Measurements from ENCODE around the gene TEAD3.
"Not testable (repeated sequence)": the region's sequence is repeated elsewhere in the genome, so short reads cannot be mapped to it uniquely, and the experiment has no call there.

Gene TEAD3

DNA sequence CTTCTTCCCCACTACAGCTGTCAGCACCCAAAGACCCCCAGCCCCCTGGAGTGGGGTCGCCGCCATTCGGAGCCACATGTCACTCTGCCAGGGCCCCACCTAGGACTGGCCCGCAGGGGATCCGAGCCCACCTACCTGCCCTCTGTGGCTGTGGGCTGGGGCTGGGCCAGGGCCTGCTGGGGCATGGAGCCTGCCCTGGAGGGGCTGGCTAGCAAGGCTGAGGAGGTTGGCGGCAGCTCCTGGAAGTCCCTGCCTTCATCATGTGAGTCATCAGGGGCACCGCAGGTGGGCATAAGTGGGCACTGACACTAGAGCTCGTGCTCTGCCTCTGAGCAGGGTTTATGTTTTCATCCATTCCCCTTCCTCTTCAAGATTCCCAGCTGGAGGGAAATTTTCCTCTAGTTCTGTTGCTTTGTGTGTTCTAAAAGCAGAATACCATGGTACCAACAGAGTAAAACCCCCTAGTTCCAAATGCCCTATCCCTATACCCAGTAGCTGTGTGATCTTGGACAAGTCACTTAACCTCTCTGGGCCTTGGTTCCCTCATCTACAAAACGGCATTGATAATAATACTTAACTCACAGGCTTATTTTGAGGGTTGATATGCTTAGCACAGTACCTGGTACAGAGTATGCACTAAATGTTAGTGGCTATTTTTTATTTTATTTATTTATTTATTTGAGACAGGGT lies 53.4 kb downstream of the TEAD3 start:
- no peak for DNase-seq

DNA sequence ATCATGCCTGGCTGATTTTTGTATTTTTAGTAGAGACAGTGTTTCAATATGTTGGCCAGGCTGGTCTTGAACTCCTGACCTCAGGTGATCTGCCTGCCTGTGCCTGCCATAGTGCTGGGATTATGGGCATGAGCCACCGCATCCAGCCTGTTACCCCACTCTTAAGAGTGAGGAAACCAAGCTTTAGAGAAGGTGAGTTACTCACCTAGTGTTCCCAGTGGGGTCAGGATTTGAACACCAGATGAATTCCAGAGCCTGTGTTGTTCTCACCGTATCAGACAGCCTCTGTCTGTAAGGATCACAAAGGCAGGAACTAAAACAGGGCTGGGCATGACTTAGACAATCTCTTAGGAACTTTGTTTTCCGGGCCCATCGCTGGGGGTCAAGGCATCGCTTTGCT lies 54.2 kb downstream of the TEAD3 start:
- no peak for DNase-seq

DNA sequence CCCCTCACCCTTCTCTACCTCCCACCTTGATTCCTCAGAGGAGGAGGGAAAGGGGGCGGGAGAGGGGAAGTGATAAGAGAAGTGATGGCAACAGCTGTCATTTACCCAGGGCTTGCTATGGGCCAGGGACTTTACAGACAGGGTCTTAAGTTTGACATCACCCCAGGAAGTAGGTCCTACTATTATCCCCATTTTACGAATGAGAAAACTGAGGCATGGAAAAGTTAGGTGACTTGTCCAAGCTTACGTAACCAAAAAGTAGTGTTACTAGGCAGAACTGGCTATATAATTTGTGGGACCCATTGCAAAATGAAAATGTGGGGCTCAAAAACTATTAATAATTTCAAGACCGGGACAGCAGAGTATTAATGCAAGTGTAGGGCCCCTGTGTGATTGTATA lies 55.2 kb downstream of the TEAD3 start:
- no peak for DNase-seq

DNA sequence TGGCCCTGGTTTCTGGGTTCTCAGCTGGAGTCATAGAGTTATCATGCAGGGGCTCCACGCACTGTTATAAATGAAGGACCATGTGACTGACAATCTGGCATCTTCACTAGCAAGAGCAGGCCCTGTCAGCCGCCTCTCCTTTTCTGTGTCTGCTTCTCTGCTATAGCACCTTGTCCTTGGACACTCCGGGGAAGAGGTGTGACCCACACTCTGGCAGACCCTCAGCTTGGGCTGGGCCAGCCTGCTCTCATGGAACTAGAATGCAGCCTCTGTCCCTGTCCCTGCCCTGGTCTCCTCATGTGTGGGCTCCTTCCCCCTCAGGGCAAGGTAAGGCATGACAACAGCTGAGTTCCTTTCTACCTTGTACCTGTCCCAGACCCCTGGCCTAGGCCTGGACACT lies 55.7 kb downstream of the TEAD3 start:
- DNase-seq = no peak

DNA sequence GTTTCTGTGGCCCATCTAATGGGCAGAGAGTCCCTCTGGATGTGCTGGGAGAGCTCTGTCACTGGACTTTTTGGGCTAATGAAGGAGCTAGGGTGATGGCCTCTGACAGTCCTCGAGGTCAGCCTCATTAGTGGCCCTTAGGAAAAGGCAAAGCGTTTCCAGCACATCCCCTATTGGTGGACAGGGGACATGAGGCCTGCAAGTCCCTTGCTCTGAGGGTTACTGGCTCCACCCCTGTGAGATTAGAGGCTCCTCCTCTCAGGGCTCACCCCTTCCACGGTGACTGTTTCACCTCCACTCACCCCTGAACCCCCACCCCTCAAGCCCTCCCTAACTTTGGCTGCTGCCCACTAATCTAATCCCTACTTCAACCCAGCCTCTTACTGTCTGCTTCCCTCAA lies 57.6 kb downstream of the TEAD3 start:
- DNase-seq = no peak

DNA sequence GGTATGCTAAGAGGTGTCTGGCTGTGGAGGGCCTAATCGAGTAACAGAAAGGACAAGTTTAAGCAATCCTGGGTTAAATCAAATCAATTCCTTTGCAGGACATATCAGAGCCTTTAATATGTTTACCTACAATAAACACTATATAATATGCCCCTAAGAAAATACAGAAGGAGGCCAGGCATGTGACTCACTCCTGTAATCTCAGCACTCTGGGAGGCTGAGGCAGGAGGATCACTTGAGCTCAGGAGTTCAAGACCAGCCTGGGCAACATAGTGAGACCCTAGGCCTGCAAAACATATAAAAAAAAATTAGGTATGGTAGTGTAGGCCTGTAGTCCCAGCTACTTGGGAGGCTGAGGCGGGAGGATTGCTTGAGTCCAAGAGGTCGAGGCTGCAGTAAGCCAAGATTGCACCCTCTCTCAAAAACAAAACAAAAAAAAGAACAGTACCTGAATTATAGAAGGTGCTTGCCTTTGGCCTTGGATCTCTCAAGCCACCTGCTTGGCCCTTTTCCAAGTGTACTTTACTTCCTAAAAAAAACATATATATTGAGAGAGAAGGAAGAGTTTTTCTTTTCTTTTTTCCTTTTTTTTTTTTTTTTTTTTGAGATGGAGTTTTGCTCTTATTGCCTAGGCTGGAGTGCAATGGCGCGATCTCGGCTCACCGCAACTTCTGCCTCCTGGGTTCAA lies 58.4 kb downstream of the TEAD3 start:
- not testable (repeated sequence) for DNase-seq

DNA sequence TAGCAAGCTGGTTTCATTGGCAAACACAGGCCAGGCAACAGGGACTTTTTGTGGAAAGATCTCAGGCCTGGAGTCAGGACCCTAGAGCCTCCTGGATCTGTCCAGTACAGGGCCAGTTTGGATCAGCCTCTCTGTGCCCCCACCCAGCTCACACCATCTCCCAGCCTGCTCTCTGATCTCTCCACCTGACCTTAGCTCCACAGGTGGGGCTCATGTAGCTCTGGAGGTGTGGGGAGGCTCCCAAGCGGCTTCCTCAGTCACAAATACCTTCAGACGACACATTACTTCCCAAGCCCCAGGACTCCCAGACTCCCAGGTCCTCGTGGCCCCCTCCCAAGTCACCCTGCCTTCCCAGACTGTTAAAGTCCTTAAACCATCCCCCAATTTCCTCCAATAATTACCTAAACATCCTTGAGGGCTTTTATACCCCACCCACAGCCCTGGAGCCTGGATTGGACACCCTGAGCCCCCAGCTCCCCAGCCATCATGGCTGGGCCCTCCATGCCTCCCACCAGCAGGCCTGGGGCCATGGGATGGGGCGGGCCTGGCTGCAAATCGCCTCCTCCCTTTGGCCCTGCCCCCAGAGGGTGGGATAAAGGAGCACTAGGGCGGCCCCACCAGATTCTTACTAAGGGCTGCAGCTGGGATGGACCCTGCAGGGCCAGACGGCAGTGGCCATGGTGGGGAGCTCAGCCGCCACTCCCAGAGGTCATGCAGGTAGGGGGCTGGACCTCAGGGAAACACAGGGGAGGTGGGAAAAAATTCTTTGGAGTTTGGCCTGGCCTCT lies 60.6 kb downstream of the TEAD3 start:
- no peak for DNase-seq

DNA sequence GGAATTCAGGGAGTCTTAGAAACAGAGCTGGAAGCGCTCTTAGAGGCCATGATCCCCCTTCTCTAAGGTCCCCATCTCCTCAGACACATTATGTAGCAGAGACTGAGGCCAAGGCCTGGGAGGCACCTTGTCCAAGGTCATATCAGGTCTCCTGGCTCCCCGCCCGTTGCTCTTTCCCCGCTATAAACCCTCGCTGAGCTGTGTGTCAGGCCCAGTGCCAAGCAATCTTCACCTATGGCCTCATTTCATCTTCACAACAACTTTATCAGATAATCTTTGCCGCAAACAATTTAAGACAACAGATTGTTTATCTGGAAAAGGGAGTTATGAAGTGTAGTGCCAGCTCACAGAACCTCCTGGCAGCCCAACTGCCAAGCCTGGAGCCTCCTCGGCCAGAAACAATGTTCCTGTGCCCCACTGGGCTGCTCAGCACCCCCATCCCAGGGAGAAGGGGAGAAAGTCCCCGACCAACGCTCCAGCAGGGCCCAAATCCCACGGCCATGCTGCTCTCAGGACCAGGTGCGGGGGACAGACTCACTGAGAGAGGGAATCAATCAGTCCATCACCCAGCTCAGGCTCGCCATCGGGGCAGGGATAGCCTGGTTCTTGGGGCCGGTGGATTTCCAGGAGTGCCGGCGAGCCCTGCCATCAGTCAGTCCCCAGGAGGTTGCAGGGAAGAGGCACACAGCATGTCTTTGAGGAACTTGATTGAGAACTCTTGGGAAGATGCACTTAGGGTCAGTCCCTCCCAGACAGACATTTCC lies 61.6 kb downstream of the TEAD3 start:
- no peak for DNase-seq

DNA sequence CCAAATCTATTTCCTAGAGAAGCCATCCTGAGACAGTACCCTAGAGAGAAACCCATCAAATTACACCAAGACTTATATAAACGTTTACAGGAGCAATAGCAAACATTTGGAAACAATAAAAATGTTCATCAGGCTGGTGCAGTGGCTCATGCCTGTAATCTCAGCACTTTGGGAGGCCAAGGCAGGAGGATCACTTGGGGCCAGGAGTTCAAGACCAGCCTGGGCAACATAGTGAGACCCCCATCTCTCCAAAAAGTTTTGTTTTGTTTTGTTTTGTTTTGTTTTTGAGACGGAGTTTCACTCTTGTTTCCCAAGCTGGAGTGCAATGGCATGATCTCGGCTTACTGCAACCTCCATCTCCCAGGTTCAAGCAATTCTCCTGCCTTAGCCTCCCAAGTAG lies 64.2 kb downstream of the TEAD3 start:
- not testable (repeated sequence) for DNase-seq

DNA sequence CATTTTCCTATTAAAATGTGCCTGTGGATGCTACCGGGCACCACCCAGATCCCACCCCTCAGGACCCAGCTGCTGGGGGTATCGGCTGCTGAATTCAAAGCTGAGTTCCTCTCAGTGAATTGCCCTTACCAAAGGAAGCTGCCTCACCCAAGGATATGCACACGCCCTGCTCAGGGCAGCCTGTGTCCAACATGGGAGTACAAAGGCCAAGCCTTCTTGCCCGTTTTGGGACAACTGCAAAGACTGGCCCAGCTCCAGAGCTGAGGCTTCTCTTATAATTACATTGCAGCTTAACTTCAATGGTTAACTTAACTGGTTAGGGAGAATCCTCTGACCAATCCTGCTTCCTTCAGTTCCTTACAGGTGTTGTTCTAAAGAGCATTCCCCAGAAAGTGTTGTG lies 64.6 kb downstream of the TEAD3 start:
- no peak for DNase-seq

DNA sequence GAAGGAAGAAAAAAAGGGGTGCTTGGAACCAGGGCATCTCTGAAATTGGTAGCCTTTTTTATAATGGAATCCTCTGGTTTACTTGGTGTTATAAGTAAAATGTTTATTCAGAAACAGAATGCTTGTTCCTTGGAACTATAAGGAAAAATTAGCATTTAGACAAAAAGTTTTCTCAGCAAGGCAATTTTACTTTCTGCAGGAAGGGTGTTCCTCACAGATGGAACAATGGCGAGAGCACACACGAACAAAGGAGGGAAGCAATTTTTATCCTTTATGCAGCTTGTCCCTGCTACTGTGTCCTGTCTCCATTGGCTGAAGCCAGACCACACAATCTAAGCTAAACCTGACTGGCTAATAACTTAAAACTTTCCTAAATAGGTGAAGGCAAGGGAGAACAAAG lies 67.4 kb downstream of the TEAD3 start:
- DNase-seq = no peak

DNA sequence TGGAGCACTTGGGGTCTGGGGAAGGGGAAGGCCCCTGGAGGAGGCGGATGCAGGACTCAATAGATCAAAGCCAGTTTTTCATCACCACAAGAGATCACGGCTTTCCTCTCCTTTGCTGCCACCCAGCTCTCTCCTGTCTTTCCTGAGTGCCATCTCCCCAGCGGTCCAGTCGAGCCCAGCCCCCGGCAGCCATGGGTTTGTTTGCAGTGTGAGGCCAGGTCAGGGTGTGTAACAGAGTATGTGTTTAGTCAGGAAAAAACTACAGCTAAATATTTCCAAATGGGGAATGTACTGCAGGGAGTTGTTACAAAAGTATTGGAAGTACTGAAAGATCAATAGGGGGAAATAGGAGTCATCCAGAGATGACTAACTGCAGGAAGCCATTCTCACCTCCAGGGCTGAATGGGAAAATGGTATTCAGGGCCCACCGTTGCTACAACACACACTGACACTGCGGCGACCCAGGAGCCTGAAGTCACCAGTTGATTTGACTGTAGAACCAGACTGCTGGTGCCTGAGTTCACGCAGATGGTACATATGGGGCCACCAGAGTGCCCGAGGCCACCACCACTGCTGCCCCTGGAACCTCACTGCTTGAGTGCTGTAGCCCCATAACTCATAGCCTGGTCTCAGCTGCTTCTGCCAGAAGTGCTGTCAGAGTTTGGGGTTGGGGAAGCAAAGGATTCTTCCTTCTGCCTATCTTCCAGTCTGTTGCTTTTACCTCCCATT lies 68.3 kb downstream of the TEAD3 start:
- no peak for DNase-seq

DNA sequence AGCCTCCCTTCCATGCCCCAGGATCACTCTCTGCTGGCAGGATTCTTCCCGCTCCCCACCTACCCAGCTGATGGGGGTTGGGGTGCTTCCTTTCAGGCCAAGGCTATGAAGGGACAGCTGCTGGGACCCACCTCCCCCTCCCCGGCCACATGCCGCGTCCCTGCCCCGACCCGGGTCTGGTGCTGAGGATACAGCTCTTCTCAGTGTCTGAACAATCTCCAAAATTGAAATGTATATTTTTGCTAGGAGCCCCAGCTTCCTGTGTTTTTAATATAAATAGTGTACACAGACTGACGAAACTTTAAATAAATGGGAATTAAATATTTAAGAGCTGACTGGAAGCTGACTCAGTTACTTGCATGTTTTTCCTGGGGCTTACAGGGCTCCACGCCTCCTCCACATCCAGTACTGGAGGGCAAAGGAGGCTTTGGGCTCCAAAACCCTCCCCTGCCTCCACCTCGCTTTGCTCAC lies 69.0 kb downstream of the TEAD3 start:
- DNase-seq = no peak

DNA sequence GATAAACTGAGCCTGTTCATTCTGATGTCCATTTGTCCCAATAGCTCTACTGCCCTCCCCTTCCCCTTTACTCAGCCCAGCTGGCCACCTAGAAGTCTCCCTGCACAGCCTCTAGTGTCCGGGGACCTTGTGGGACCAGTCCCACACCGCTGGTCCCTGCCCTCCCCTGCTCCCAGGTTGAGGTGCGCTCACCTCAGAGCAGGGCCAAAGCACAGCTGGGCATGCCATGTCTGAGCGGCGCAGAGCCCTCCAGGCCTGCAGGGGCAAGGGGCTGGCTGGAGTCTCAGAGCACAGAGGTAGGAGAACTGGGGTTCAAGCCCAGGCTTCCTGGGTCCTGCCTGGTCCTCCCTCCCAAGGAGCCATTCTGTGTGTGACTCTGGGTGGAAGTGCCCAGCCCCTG lies 69.4 kb downstream of the TEAD3 start:
- no peak for DNase-seq

DNA sequence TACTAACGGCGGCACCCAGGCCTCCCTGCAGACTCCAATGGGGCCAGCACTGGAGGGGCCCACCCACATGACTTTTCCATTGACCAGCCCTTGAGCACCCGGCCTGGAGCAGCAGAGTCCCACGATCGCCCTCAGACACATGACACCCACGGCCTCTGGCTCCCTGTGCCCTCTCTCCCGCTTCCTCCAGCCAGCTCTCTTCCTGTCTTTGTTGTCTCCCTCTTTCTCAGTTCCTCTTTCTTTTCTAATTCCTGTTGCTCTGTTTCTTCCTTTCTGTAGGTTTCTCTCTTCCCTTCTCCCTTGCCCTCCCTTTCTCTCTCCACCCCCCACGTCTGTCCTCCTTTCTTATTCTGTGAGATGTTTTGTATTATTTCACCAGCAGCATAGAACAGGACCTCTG lies 70.8 kb downstream of the TEAD3 start:
- no peak for DNase-seq

DNA sequence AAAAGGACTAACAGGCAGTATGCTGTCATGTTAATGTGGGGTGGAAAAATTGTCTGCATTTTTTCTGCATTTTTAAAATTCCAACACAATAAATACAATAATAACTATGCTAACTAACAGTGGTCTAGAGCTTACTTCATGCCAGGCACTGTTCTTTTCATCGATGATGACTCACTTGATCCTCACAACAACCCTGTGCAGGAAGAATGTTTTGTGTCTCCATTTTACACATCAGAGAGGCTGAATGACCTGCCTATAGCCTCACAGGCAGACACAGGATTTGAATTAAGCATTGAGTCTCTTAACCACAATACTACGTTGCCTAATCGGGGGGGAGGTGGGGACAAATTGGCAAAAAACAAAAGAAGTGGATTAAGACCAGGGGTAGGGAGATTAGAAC lies 71.6 kb downstream of the TEAD3 start:
- no peak for DNase-seq
